Activated CD4-positive, alpha-beta T cell treated with anti-CD3 and anti-CD28 coated beads for 24 hours (primary cell): ENCODE measurements around the gene MZF1.
"Not testable (repeated sequence)": the region's sequence is repeated elsewhere in the genome, so short reads cannot be mapped to it uniquely, and the experiment has no call there.

ENCODE experiments used
- DNase-seq, 2 donors: peaks; one replicate each; pipeline ENCODE4 v3.0.0-alpha.2; 2020; ENCODE audit warnings: low read depth in 2 of 2

Gene MZF1

GRCh38 chr19:58542641-58543372, 30.3 kb downstream of the MZF1 start:
- not testable (repeated sequence) for DNase-seq

GRCh38 chr19:58539169-58539559, 34.0 kb downstream of the MZF1 start:
- not testable (repeated sequence) for DNase-seq

DNA sequence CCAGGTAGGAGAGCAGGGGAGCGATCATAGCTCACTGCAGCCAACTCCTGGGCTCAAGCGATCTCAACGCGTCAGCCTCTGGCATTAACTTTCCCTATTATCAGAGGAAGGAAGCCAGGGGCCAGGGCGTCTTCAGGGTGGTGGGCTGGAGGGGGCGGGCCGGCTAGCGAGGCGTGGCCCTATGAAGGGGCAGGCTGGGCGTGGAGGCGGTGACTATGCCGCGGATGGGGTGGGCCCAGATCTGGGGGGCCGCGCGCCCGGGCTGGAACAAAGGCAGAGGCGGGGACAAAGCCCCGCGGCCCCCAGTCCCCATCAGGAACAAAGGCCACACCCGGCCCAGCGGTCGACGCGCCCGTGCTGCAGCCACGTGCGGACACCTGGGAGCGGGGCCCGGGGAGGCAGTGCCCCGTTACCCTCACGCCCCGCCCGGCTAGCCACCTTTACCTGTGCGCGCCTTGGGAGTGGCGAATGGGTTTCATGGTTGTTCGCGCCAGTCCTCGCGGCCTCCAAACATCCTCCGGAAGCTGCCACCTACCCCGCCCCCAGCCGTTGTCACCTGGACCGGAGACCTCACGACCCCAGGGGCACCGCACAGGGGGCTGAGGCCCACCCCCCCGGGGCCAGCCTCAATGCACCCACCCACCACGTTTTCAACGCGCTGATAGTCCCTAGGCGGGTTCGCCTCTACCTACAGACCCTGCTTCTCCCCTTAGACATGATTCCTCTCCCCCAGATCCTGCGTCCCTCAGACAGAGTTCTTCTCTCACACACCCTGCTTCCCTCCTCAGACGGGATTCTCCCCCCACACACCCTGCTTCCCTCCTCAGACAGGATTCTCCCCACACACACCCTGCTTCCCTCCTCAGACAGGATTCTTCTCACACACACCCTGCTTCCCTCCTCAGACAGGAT, 34.6 kb downstream of the MZF1 start:
- DNase-seq: no peak

GRCh38 chr19:58536852-58537798, 36.0 kb downstream of the MZF1 start:
- no peak for DNase-seq

DNA sequence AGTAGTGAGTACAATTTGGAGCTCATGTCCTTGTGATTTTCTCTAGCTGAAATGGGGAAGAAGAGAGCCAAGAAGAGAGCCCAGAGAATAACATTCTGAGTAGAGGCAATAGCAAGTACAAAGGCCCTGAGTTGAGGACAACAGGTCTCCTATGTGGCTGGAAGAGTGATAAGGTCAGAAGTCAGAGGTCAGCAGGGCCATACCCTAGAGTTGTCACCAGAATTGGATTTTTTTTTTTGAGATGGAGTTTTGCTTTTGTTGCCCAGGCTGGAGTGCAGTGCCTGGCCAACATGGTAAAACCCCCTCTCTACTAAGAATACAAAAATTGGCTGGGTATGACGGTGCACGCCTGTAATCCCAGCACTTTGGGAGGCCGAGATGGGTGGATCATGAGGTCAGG, 37.3 kb downstream of the MZF1 start:
- DNase-seq: no peak

- DNase-seq: no peak
Measured at GRCh38 chr19:58531034-58531840, 41.9 kb downstream of the MZF1 start.

DNA sequence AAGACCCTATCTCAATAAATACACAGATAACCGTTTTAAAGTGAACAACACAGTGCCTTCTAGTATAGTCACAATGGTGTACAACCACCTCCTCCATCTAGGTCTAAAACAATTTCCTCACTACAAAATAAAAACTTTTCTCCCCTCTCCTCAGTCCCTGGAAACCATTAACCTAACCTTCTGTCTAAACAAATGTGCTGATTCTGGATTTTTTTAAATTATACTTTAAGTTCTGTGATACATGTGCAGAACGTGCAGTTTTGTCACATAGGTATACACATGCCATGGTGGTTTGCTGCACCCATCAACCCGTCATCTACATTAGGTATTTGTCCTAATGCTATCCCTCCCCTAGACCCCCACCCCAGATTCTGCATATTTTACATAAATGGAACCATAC, 43.7 kb downstream of the MZF1 start:
- no peak for DNase-seq

DNA sequence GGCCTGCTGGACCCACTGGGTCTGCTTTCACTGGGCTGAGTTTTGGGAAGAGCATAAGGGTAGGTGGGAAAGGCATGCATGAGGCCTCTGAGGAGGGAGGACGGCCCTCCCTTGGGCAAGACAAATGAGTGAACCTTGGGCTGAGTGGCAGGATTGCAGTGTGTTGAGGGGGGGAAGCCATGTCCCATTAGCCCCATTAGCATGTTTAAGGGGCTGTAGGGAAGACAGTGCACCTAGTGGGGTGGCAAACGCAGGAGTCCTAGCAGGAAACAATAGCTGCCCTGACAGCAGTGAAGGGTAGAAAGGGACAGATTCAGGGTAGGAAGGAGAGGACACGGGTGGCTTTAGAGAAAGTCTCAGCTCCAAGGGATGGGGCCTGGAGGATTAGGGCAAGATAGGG, 50.4 kb downstream of the MZF1 start:
- no peak for DNase-seq

DNA sequence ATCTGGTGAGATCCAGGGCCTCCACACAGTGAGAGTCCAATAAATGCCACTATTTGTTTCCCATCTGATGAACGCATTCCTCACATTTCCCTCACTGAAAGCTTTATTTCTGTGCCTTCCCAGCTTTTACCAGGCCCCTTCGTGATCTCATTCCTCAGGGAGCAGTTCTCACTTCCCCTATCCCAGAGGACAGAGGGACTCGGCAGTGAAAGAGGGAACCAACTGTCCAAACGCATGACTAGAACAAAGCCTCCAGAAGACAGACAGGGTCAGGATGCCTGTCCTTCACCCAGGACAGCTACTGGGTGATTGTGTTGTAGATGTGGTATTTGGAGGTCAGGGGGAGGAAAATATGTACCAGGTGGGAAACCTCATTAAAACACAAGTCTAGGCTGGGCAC, 51.5 kb downstream of the MZF1 start:
- no peak for DNase-seq

DNA sequence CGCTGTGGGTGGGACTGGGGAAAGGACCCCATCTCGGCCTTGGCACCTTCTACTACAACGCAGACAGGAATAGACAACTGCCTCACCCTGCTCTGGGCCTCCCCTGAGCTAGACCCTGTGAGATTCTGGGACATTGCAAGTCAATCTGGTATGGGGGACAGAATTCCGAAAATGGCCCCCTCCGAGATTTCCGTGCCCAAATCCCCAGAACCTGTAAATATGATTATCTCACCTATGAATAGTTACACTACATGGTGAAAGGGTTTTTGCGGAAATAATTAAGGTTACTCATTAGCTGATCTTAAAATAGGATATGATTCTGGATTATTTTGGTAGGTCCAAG, 52.9 kb downstream of the MZF1 start:
- no peak for DNase-seq

DNA sequence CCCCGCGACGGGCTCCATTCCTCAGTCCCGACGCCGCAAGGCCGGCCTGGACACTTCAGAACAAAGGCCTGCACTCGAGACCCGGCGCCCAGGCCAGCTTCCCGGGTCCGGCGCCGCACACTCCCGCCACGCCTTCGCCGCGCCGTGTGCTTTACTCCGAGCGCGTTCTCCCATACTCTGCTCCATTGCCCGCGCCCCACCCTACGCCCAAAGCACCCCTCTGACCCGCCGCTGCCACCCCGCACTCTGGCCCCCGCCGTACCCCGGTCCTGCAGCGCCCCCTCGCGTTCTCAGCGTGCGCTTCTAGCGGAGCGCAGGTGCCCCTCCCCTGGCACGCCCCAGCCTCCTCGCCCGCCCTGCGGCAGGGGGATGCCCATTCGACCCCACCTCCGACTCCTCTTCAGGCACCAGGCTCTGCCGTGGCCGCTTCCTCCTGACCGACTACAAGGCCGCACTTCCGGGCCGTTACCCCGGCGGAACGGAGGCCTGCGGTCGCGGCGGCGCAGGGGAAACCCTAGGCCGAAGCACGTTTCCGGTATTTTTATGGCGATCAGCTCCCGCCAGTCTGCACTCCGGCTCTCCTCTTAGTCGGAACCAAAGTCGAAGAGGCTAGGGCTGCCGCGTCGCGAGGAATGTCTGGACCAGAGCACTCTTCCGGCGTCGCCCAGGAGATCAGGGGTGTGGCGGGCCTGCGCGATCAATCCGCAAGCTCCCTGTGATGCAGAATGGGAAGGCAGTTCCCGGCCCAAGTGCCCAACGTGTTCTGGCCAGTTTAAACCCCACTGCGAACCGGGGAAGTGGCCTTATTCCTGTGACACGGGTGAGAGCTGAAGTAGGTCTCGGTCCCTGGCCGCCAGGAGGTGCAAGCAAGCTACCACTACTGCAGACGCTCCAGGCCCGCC, 53.5 kb downstream of the MZF1 start, which contains the start of gene ZBTB45:
ZBTB45 (minus strand) TSS at position 456 of the 902 bp plus-strand sequence. CDS start 2,137 bp downstream, outside the sequence.
- DNase-seq: peak; percentile 84 to 88

GRCh38 chr19:58519087-58519354, 54.1 kb downstream of the MZF1 start:
- DNase-seq: peak in 1 of 2 donors; percentile 43

- no peak for DNase-seq
Measured at GRCh38 chr19:58518256-58519086, 54.7 kb downstream of the MZF1 start.

GRCh38 chr19:58516964-58517833, 55.9 kb downstream of the MZF1 start:
- DNase-seq: no peak

- no peak for DNase-seq
Measured at GRCh38 chr19:58516246-58516836, 56.8 kb downstream of the MZF1 start.

DNA sequence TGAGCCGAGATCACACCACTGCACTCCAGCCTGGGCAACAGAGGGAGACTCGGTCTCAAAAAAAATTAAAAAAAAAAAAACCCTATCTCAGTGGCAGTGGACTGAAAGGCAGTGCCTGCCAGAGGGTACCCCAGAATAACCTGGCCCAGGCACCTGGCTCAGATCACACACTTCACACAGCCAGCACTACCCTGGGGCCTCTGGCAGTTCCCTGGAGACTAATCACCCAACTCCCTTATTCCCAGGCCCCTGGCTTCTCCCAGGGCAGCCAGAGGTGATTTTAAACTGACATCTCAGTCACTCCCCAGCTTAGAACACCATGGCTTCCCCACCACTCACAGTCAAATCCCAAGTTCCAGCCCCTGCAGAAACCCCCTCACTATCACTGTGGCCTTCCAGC, 57.9 kb downstream of the MZF1 start:
- no peak for DNase-seq

- DNase-seq: no peak
Measured at GRCh38 chr19:58514564-58515022, 58.5 kb downstream of the MZF1 start.
